ENCODE results near the gene SPTBN1. TPM values are rescaled to one million over a fixed set of nuclear protein-coding genes. Genes with fewer than 3 reads are reported as not detected.

The SPTBN1 gene
- total and polyA plus RNA-seq, 2 of the 13 experiments (the other 11 are each of a cell fraction or from before 2014, with no cell fraction given): 123 to 299 TPM

DNA sequence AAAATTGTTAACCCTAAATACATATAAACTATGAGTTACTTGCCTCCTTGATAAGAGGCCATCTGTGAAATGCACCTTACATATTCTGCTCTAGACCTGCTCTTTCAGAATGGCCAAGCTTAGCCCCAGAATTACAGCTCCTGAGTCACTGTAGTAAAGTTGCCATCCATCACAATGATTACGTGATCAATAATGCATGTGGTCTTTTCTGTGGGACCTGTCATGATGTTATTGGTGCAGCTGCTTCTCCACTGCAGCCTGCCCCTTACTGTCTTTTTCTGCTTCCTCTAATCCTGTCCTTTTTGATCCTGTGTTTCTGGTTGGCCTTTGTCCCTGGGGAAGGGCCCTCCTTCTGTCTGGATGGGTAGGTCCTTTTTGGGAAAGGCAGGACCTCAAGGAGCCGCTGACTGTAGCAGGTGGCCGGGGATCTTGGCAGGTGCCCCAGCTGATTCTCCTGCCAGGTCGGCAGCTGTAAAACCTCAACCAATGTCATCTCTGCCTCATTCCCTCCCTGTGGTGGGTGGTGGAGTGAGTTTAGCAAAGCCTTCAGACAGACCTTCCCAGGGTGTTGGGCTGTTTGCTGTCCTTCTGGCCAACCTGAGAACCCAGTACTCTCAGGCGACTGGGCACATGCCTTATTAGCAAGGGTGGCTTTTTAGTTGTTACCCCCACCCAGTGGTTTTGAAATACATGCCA, 141.2 kb downstream of the SPTBN1 start:
- H4K20me1 ChIP-seq (ENCODE audit: insufficient read depth, low read length): peaks cover 77% of the 10 kb centered on the region
- 0 out of 4 replicates have a peak, but pooled peaks of 1 of the 2 experiments have one; percentile 13 for TF ChIP-seq POLR2A (IDR thresholded peaks at IDR 0.05; ENCODE audit: insufficient read depth in 1 of 2, low read depth in 2 of 2, low read length in 2 of 2)
- TF ChIP-seq SIN3A (IDR thresholded peaks at IDR 0.05; ENCODE audit: borderline replicate concordance, low read depth, low read length): no peak
- TF ChIP-seq ZNF383 (CRISPR knock-in tag; IDR thresholded peaks at IDR 0.05; ENCODE audit: borderline replicate concordance): 0 out of 2 replicates have a peak, but pooled peaks have one; percentile 49
- TF ChIP-seq ZNF296 (CRISPR knock-in tag; conservative IDR thresholded peaks at IDR 0.05): no peak
- TF ChIP-seq RBM22 (optimal IDR thresholded peaks at IDR 0.05; ENCODE audit: low read length): peak; percentile 96
- TF ChIP-seq POLR2G (IDR thresholded peaks at IDR 0.05; ENCODE audit: low read depth, low read length): peak; percentile 40; the same call in 1 of the 2 replicates
- 0 out of 2 replicates have a peak, but pooled peaks have one; percentile 18 for TF ChIP-seq ARID4A (CRISPR knock-in tag; IDR thresholded peaks at IDR 0.05; ENCODE audit: borderline replicate concordance)
- no peak for TF ChIP-seq ZNF569 (CRISPR knock-in tag; IDR thresholded peaks at IDR 0.05; ENCODE audit: borderline replicate concordance)
- 0 out of 2 replicates have a peak, but pooled peaks have one; percentile 43 for TF ChIP-seq PAX8 (CRISPR knock-in tag; IDR thresholded peaks at IDR 0.05; ENCODE audit: borderline replicate concordance)
- TF ChIP-seq ZNF446 (CRISPR knock-in tag; IDR thresholded peaks at IDR 0.05): no peak
- peak; percentile 54 for TF ChIP-seq ZNF687 (CRISPR knock-in tag; IDR thresholded peaks at IDR 0.05)
- no peaks in the 10 kb centered on the region for H3K27me3 ChIP-seq (ENCODE audit: control insufficient read depth in 1 of 2, insufficient read depth in 2 of 2, low read length in 2 of 2)
- no peak overlapping the region for H3K9ac ChIP-seq (ENCODE audit: insufficient read depth, low read depth, low read length)
- ChIA-PET POLR2A (interaction anchor here (1.1 kb wide), 1 partner anchor 39 kb away, joined by 3 read pairs; no protein-coding TSS in a partner anchor), CTCF (ENCODE audit: low intra/inter-chr PET ratio, low total read pairs) (no interaction called here)
- H3K9me3 ChIP-seq (ENCODE audit: low read length): no peaks in the 10 kb centered on the region
- H3K4me2 ChIP-seq (ENCODE audit: low read depth, low read length): no peak overlapping the region
- no TSS peak for BruUV-seq (replicated peaks)
- H3K4me3 ChIP-seq (replicated peaks in 1 of 3; ENCODE audit: insufficient read depth in 1 of 3, low read depth in 2 of 3, low read length in 3 of 3): no peak overlapping the region
- WGBS (ENCODE audit: low lambda C conversion rate): 95% methylated on average over 5 of the region's 5 CpGs
- in situ Hi-C loops (cut with HindIII; ENCODE audit: extremely low pct_ligation_motif_present, low pct_unique_long_range_greater_than_20kb): no loop called here
- H3K27ac ChIP-seq (ENCODE audit: extremely low read length, insufficient read depth, low read length): peak overlapping the region; percentile 3
- no peak for FAIRE-seq
- peaks cover 60 to 85% of the 10 kb centered on the region in 2 experiments for H3K36me3 ChIP-seq (replicated peaks in 1 of 2; ENCODE audit: control insufficient read depth in 1 of 2, insufficient read depth in 2 of 2, low read length in 2 of 2)
- peaks cover 99% of the 10 kb centered on the region for H3K79me2 ChIP-seq (ENCODE audit: insufficient read depth, low read length)
- peaks cover 92% of the 10 kb centered on the region for H3K4me1 ChIP-seq (ENCODE audit: insufficient read depth, low read length)
- no peak for DNase-seq (ENCODE audit: low spot score)
- intact Hi-C loops (cut with micrococcal nuclease; ENCODE audit: unreplicated experiment): no loop called here
- H2AFZ ChIP-seq (ENCODE audit: low read length): no peak overlapping the region
- peak; percentile 7; the same call in 1 of the 3 replicates for ATAC-seq
